HG02840 (cell line): Measurements from ENCODE around the gene LRRC46.
A peak's percentile ranks its signal among the peaks of the same experiment; 100 is the strongest.

Source experiments
- ATAC-seq: cut with Tn5 transposase; IDR thresholded peaks from one replicate; pipeline ENCODE4 v1.9.1; 2021; ENCODE audit warnings: mild to moderate bottlenecking, moderate library complexity, moderate number of reproducible peaks; ENCODE audit not compliant: unreplicated experiment, low FRiP score

Gene LRRC46

DNA sequence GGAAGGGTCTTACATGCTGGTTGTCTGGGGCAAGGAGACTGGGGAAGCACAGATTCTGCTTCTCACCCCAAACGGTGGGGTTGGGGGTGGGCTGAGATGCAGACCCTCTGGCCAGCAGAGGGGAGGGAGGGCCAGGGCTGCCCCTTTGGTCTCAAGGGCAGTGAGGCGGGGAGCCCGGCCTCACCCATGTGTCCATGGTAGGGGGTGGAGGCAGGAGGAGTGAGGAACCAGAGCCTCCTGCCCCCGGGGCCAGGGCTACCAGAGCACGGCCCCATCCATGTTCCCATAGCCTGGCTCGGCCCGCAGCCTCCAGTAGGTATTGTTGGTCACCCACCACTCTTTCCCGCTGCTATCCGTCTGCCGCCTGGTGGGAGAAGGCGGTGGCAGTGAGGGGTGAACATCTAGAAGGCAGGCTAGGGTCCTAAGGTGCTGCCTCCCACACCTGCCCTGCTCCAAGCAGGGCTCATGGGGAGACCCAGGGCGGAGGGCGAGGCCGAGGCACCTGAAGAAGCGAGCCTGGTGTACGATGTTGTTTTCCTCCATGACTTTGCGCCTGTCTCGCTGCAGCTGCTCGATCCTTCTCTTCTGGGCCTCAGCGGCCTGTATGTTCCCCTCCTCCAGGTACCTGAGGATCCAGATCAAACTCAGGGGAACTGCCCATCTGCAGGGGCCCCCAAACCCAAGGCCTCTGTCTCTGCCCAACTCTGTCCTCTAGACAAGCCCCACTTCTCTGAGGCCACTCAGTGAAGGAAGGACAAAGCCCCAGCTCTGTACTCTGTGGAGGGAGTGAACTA lies 23.2 kb upstream of the LRRC46 start:
- no peak for ATAC-seq

DNA sequence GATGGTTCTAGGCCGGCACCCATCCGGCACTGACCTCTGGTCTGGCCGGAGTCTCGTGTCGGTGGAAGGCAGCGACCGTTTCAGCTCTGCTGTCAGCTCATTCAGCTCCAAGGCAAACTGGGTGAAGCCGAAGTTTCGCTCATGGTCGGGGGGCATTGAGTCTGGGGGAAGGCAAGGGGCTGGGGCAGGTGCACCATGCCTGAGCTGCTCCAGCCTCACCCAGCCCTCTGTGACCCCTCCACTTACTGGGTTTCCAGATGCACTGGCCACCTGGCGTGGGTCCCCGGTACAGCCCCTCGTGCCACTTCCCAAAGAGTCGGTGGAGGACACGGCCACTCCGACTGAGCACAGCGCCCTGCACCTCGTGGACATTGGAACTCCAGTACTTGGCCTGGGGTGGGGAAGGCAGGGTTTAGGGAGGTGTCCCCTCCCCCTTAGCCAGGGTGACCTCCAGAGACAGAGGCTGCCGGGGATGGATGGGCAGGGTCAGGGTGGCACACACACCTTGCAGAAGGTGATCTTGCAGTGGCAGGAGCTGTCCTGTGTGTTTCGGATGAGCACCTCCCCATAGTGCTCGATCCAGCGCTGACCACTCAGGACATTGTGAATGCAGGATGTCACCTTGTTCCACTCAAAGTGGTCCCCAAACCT lies 22.5 kb upstream of the LRRC46 start:
- ATAC-seq = no peak

DNA sequence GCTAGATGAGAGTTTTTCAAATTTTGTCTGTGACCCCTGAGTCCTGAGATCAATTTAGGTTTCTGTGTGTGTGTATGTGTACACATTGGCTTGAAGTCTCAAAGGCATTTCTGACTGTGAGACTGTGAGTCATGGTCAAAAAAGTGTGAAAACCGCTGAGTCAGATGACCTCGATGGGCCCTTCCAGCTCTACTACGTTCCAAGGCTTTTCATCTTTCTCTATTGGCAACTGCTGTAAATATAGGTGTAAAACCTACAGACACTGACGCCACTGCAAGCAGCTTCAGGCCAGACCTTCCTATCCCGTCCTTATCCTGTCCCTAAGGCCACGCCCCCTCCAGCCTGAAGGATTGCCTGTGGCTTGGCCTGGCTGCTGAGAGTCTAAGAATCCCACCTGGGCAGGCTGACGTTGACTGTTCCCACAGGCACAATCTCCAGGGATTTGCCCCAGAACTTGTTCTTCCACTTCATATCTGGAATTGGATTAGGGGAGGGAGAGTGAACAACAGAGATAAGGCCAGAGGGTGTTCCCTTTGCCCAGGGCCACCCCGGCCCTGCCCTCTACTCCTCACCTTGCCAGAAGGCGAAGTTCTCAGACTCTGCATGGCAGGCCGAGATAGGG lies 21.2 kb upstream of the LRRC46 start:
- ATAC-seq = no peak

DNA sequence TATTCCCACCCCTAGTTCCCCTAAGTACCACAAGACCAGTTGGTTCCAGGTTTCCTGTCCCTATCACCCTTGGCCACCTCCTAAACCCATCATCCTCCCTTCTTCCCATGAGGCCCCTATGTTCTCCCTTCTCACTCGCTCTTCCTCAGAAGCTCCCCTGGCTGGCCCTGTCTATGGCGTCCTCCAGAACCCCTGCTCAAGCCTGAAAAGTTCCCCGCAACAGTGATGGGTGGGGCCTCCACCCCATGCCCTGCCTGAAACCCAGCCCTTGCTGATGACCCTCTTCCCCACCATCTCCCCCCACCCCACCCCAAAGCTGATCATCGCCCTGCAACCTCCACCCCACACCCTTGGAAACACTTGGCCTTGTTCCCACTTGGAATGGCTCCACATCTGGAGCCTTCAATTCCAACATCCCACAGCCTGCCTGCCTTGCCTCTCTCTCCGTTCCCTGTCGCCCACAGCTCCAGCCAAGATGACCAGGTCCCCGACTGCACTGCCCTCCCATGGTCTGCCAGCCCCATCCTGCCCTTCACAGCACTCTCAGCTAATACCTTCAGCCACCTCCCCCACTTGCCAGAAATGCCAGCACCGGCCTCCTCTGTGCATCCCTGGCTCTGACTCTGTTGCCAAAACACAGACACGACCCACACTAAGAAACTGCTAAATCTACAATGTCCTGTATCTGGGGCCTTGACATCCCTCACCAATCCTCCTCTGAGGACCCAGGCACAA lies 20.4 kb upstream of the LRRC46 start:
- ATAC-seq = no peak

DNA sequence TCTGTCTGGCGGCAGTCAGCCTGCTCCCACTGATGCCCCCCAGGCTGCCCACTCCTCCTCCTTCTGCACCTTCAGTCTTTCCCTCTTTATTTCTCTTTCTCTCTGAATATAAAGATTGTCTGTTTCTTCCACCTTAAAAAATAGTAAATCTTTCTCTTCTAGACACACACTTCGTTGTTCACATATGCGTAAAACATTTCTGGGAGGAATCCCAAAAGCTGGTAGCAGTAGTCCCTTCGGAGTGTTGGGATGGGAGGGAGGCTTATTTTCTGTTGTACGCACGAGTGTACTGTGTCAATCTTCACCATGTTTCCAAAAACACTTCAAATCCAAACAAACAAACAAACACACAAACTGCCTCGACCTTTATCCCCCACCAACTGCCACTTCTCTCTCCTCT lies 19.8 kb upstream of the LRRC46 start:
- ATAC-seq = no peak

DNA sequence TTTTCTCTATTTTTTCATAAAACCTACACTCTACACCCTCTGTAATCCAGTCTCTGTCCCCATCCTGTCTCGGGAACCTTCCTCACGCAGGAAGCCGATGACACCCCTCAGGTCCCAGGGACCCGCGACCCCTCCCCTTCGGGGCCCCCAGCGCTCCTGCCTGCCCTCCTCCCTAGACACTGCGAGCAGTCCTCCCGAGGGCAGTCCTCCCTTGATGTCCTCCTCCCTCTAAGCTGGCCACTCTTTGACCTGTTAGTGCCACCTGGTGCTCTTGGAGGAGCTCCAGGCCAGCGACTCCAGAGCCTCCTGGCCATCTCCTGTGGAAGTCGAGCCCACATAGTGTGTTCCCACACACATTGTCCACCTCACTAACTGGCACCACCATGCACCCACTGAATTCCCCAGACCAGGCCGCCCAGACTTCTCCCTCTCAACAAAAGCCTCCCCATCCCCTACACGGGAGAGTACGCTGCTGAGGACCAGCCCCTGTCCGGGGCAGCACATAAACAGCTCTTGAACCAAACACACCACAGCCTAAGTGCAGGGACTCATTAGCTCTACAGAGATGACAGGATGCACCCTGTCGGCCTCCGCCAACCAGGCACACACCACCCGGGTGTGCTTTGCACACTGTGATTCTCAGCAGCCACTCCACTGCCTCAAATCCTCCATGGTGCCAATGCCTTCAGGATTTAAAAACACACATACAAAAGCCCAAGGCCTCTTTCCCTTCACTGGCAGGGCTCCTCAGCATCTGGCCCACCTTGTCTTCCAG lies 19.1 kb upstream of the LRRC46 start:
- no peak for ATAC-seq

DNA sequence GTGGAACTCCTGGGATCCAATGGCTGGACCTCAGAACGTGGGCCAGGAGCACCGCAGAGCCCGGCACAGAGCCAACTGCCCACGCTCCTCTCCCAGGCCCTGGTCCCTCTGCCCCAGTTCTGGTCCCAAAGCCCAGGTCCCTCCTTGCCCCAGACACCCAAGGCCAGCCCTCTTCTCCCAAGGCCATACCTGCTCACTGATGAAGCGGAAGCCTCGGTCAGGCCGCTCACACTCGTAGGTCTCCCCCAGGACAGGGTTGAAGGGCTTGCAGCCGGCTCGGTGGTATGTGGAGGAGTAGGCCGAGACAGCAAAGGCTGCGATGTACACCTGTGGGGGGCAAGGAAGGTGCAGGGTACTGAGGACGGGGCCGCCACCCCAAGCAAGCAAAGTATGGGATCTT lies 18.4 kb upstream of the LRRC46 start:
- ATAC-seq = no peak

DNA sequence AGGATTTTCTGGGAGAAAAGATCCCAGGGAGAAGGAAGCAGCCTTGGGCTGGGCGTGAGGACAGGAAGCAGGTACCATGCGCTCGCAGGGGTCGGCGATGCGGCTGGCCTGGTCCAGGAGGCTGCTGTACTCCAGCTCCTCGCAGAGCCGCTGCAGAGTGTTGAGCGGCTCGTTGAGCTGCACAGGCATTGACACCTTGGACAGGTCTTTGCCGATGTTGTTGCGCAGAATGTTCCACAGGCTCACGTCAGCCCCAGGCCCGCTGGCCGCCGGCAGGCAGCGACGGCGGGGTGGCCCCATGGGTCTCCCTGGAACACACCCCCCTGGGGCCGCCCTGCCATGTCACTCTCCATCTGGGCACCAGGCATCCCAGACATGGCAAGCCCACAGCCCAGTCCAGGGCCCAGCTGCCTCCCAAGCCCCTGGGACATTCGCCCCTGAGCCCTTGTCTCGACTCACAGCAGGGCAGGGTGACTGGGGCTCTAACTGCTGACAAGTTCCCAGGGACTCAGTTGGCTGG lies 17.9 kb upstream of the LRRC46 start:
- ATAC-seq = no peak

DNA sequence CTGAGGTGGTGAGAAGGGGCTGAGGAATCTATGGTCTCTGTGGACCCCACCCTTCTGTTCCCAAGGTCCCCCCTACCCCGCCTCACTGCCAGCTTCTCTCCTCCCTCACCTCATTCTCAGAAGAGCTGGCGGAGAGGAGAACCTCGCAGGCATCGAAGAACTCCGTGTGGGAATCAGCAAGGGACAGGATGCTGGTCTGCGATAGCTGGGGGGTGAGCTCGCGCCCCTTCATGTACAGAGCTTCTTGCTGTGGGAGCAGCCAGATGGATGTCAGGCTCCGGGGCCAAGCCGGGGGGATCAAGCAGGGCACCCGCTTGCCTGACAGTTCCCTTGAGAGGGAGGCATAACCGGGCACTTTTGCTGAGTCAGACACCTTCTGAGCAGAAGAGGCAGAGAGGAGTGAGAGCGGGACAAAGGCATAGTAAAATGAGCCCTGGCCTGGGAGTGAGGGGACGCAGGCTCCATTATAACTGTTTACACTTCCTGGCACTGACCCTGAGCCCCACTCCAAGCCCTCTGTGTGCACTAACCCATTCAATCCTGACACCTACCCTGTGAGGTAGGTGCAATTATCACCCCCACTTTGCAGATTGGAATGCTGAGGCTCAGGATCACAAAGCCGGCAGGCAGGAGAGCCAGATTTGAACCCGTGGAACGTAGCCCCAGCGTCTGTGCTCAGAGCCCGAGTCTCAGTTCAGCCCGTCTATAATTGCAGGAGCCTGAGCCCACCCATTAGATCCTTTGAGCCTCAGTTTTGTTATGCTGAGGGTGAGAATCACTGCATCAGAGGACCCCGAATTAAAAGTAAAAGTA lies 16.2 kb upstream of the LRRC46 start:
- ATAC-seq = no peak

DNA sequence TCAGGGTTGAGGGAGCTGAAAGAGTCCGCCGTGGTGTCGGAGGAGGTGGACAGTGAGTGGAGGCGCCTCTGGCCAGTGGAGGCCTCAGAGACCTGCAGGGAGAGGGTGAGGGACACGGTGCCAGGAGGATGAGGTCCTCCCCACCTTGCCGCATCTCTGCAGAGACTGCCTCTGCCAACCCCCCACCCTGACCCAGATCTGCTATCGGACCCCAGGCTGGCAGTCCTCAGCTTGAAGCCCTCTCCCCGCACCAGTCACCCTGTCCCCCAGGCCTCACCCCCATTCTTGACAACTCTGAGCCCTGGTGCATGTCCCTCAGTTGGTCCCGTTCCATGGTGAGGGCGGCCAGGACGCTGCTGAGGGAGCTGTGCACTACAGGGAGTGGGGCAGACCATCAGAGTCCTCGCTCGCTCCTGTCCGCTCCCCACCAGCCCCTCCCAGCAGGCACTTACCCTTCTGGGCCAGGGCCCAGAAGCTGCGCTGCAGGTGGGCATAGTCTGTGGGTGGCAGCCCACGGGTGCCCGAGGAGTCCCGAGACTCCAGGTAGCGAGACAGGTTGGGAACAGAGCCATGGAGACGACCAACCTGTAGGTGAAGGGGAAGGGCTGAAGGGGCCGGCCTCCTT lies 15.2 kb upstream of the LRRC46 start:
- ATAC-seq = no peak

DNA sequence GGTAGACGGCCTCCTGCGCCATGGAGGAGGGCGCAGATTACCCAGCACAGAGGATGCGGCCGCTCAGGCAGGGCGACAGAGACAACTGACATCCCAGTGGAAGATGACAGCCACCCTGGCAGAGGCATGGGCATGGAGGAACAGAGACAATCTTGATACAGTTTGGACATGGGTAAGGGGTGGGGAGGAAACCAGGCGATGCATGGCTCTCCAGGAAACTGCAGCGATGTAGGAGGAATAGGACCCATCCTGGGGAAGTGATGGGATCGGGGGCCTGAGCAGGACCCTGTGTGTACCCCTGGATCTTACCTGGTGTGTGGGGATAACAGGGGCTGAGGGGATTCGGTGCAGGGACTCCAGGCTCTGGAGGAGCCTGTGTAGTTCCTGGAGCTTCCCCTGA lies 14.5 kb upstream of the LRRC46 start:
- no peak for ATAC-seq

DNA sequence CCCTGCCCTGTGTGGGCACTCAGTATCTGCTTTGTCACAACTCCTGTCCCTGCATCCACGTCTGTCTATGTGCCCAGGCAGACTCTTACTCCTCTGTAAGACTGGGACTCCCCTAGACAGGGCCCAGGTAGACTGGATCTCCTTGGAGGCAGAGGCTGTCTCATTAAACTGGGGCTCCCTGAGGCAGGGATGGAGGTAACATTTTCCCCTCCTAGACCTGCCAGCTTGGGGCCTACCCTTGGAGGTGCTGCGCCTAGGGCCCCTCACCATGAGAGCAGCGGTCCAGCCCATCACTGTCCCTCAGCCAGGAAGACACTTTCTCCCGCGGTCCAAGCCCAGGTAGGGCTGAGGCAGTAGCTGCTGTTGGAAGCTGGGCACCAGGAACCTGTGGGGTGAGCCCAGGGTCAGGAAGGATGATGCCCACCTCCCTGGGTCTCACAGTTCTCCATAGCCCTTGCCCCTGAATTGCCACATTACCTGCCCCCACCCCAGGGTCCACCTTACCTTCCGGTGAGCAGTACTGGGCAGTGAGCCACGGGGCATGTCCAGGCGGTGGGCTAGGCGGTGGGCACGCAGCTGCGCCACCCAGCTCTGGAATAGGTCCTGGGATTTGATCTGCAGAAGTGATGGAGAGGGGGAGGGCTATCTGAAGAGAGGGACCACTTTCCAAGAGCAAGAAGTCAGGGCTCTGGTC lies 13.3 kb upstream of the LRRC46 start:
- ATAC-seq = no peak

DNA sequence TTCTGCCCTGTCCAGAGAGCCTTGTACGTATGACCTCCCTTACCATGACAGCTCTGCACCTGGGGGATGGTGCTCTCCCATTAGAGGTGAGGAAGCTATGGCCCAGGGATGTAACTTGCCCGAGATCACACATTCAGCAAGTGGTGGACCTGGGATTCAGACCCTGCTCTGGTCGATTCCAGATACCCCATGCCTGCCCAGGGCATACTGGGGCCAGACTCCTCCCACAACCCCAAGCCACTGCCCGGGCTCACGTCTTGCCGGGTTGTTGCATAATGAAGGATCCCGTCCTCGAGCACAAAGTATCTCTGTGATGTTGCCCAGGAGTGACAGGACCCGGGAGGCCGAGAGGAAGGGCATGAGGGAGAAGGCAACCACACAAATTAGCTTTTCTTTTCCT lies 12.0 kb upstream of the LRRC46 start:
- ATAC-seq = no peak

DNA sequence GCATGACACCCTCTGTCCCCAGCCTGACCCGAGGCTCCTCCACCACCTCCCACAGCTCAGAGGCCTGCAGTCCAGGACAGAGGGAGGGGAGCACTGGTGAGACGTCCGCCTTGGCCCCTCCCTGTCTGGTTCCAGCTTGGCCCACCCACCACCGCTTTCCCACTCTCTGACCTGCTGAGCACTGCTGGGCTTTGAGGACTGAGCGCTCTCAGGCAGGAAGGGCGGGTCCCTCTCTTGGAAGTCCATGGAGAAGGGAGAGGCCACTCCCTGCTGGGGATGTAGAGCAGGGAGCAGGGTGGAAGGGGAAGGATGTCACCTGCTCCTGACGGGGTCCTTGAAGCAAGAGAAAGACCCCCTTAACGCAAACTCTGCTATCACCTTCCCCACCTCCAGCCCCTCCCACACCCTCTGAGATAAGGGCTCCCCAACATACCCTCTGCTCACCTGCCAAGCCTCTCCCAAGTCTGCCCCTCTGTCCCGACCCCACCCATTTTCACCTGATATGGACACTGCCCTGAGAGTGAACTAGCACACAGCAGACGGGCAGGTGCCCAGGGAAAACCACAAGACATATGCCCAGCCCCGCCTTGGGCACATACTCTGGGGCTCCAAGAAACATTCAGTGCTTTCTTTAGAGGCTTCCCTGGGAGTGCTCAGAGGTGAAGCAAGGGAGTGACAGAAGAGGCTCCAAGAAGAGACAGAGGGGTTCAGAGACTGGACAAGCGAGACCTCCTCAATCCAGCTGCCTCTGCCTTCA lies 11.3 kb upstream of the LRRC46 start:
- no peak for ATAC-seq

DNA sequence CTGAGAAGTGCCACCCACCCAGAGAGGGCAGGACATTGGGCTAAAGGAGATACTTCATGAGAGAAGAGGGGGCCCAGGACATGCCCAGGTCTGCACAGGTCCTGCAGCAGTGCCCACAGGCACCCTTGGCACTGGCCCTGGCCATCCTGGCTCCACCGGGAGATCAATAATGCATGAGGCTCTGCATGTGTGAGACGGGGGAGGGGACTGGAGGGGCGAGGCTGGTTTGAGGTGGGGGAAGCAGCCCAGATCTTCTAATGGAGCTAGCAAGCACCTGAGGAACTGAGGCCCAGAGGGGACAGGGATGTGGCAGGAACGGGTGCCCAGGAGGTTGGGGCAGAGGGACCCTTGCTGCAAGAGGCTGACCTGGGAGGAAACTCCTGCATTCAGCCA lies 10.4 kb upstream of the LRRC46 start:
- ATAC-seq = no peak

DNA sequence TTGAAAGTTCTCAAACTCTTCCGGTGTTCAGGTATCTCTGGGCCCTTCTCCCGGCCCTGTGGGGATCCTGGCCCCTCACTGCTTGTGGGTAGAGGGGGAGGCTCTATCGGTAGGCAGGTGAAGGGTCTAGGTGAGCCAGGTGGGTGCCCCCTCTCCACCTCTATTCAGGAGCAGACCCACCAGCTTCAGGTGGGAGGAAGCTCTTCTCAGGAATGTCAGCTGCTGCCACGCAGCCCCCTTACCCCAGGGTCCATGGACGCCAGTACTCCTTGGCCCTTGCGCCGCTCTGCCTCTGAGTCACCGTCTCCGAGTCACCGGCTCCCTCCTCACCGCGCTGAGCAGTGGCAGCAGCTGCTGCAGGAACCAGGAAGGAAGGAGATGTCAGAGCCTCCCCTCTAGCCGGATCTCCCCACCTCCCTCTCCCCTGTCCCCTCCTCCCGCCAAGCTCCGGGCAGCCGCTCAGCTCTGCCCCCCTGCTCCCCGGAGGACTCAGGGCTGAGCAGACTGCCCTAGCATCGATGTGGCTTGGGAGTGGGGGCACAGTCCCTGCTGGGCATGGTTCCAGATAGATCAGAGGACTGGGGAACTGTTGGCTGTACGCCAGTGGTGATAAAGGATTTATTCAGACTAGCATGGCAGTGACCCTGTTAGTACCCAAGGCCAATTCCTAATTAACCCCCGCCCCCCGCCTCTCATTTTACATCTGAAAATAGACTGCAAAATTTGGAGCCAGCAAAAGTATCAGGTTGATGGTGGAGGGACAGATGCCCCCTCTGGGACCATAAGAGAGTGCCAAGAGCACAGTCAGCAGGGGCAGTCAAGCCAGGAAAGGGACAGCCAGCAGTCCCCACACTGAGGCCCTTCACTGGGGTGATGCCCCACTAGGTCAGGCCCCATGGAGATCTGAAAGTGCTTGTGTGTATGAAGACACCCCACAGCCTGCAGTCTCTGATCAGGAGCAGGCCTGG lies 9.8 kb upstream of the LRRC46 start, which contains the start of gene OSBPL7:
Gene OSBPL7, minus strand, starts transcription at position 371 of the 968 bp plus-strand sequence. CDS start 1,516 bp downstream, outside the sequence.
- ATAC-seq = peak; percentile 68
